Endothelial cell (in vitro differentiated cells): ENCODE results near the gene GALNT2. TPM values are rescaled to one million over a fixed set of nuclear protein-coding genes. Genes with fewer than 3 reads are reported as not detected.

Source experiments
- DNase-seq: peaks from one replicate; pipeline ENCODE4 v3.0.0; 2021; ENCODE audit warnings: low spot score
- H3K27ac Mint-ChIP-seq: one replicate; pipeline ENCODE4 v1.8.0; 2021; ENCODE audit warnings: mixed read lengths, inconsistent platforms; ENCODE audit not compliant: unreplicated experiment
- H3K27me3 Mint-ChIP-seq: one replicate; pipeline ENCODE4 v1.8.0; 2021; ENCODE audit warnings: mild to moderate bottlenecking, moderate library complexity, mixed read lengths, inconsistent platforms; ENCODE audit not compliant: unreplicated experiment
- H3K36me3 Mint-ChIP-seq: one replicate; pipeline ENCODE4 v1.8.0; 2021; ENCODE audit warnings: mild to moderate bottlenecking, low read depth, mixed read lengths, inconsistent platforms; ENCODE audit not compliant: unreplicated experiment
- H3K4me1 Mint-ChIP-seq: one replicate; pipeline ENCODE4 v1.8.0; 2021; ENCODE audit warnings: mild to moderate bottlenecking, mixed read lengths, inconsistent platforms; ENCODE audit not compliant: unreplicated experiment
- H3K4me3 Mint-ChIP-seq: one replicate; pipeline ENCODE4 v1.8.0; 2021; ENCODE audit warnings: mild to moderate bottlenecking, mixed read lengths, inconsistent platforms; ENCODE audit not compliant: unreplicated experiment
- H3K9me3 Mint-ChIP-seq: one replicate; pipeline ENCODE4 v1.8.0; 2021; ENCODE audit warnings: mixed read lengths, inconsistent platforms; ENCODE audit not compliant: unreplicated experiment
- CTCF ChIP-seq: fragments of 200-600 bp; sonication (generic); IDR thresholded peaks from one replicate; pipeline ENCODE4 v1.5.0; 2021; ENCODE audit warnings: antibody characterized with exemption; ENCODE audit not compliant: unreplicated experiment
- total RNA-seq: library from RNA; stranded (reverse); fragmentation: NEBNext Ultra II Directional; extraction: Animal tissue kit (Norgen Biotek cat#: 25700); gene quantifications from one replicate; pipeline ENCODE4 v1.2.1, GENCODE V29; 2021; ENCODE audit not compliant: unreplicated experiment

The GALNT2 gene
- total RNA-seq, 1 donor from 2014 or later: 74.8 TPM

GRCh38 chr1:230050973-230051735 lies 15.9 kb upstream of the GALNT2 start:
- no peaks in the 10 kb centered on the region for H3K36me3 Mint-ChIP-seq
- H3K4me3 Mint-ChIP-seq: no peak overlapping the region
- H3K27ac Mint-ChIP-seq: no peak overlapping the region
- no peaks in the 10 kb centered on the region for H3K27me3 Mint-ChIP-seq
- H3K9me3 Mint-ChIP-seq: no peaks in the 10 kb centered on the region
- H3K4me1 Mint-ChIP-seq: no peaks in the 10 kb centered on the region
- no peak for DNase-seq
- no peak for TF ChIP-seq CTCF

DNA sequence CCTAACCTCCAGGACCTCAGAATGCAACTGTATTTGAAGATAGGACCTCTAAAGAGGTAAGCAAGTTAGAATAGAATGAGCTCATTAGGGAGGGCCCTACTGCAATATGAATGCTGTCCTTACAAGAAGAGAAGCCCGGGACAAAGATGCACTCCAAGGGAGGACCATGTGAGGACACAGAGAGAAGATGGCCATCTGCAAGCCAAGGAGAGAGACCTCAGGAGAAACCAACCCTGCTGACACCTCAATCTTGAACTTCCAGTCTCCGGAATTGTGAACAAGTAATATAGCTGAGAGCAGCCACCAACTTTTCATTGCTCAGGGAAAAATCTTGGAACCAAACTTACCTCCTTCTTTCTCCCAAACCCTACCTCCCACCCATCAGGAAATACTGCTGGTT lies 15.0 kb upstream of the GALNT2 start:
- no peaks in the 10 kb centered on the region for H3K9me3 Mint-ChIP-seq
- DNase-seq: no peak
- H3K4me1 Mint-ChIP-seq: no peaks in the 10 kb centered on the region
- H3K27me3 Mint-ChIP-seq: no peaks in the 10 kb centered on the region
- TF ChIP-seq CTCF: no peak
- H3K27ac Mint-ChIP-seq: no peak overlapping the region
- no peaks in the 10 kb centered on the region for H3K36me3 Mint-ChIP-seq
- H3K4me3 Mint-ChIP-seq: no peak overlapping the region

GRCh38 chr1:230052665-230053064 lies 14.4 kb upstream of the GALNT2 start:
- Mint-ChIP-seq H3K27me3 (peaks cover 3% of the 10 kb centered on the region), H3K9me3 (no peaks in the 10 kb centered on the region), H3K36me3 (no peaks in the 10 kb centered on the region), H3K4me1 (no peaks in the 10 kb centered on the region), H3K27ac (no peak overlapping the region), H3K4me3 (no peak overlapping the region)
- no peak for DNase-seq
- no peak for TF ChIP-seq CTCF

DNA sequence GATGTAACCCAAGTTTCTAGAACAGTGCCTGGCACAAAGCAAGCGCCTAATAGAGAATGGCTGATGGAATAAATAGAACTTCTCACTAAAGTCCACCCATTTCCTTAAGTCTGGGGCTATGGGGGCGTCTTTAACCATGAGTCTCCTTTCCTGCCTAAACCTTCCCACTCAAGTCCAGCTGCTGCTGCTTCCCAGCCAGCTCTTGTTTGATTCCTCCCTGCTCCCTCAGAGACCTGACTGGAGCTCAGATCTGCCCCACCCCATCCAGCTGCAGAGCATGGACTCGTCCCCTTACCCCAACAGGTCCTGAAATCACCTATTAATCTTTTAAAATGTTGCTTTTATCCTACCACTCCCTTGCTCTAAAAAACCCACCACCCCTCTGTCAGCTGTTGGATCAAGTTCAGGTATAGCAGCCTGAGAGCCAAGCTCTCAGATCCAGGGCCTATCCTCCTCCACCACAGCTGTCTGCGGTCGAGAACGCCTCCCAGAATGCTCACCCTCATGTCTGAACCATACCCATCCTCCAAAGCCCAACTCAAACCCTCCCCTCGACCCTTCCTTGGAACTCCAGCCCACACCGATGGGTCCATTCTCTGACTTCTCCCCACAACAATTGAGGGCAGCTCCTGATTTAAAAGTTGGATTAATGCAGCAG lies 12.8 kb upstream of the GALNT2 start:
- H3K36me3 Mint-ChIP-seq: no peaks in the 10 kb centered on the region
- no peak overlapping the region for H3K27ac Mint-ChIP-seq
- peaks cover 3% of the 10 kb centered on the region for H3K27me3 Mint-ChIP-seq
- H3K4me1 Mint-ChIP-seq: no peaks in the 10 kb centered on the region
- no peaks in the 10 kb centered on the region for H3K9me3 Mint-ChIP-seq
- no peak for DNase-seq
- no peak overlapping the region for H3K4me3 Mint-ChIP-seq
- no peak for TF ChIP-seq CTCF

GRCh38 chr1:230056098-230056497 lies 10.9 kb upstream of the GALNT2 start:
- no peak for TF ChIP-seq CTCF
- no peaks in the 10 kb centered on the region for H3K9me3 Mint-ChIP-seq
- H3K27ac Mint-ChIP-seq: no peak overlapping the region
- no peak for DNase-seq
- H3K36me3 Mint-ChIP-seq: no peaks in the 10 kb centered on the region
- no peak overlapping the region for H3K4me3 Mint-ChIP-seq
- H3K27me3 Mint-ChIP-seq: peaks cover 3% of the 10 kb centered on the region
- H3K4me1 Mint-ChIP-seq: no peaks in the 10 kb centered on the region
